ENCODE data around the gene TMEM176A.

DNA sequence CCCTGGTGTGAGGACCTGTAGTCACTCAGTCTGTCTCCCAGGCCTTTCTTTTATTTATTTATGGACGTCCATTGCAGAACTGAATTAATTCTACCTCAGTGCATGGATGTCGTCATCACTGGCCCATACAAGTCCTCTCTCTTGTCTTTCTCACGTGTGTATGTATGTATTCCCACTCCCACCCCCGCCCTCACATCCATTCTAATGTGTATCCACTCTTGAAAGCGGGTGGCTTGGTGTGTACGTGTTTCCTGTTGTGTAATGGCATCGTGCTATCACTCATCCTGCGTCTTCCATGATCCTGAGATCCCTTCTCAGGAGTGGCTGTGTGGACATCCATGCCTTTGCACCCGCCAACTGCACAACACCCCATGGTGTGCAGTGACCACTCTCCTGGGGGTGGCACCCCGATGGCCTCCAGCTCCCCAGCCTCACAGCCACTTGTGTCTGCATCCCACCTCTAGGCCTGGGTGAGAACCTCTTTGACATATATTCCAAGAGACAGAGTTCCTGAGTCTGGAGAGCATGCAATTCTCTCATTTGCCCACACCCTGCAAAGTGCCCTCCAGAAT is 48.7 kb downstream of the TMEM176A start:
- TF ChIP-seq CTCF (IDR thresholded peaks at IDR 0.05) (no peak), POLR2A (IDR thresholded peaks at IDR 0.05) (no peak)
